Measurements from ENCODE around the gene FGFRL1.

Gene FGFRL1

DNA sequence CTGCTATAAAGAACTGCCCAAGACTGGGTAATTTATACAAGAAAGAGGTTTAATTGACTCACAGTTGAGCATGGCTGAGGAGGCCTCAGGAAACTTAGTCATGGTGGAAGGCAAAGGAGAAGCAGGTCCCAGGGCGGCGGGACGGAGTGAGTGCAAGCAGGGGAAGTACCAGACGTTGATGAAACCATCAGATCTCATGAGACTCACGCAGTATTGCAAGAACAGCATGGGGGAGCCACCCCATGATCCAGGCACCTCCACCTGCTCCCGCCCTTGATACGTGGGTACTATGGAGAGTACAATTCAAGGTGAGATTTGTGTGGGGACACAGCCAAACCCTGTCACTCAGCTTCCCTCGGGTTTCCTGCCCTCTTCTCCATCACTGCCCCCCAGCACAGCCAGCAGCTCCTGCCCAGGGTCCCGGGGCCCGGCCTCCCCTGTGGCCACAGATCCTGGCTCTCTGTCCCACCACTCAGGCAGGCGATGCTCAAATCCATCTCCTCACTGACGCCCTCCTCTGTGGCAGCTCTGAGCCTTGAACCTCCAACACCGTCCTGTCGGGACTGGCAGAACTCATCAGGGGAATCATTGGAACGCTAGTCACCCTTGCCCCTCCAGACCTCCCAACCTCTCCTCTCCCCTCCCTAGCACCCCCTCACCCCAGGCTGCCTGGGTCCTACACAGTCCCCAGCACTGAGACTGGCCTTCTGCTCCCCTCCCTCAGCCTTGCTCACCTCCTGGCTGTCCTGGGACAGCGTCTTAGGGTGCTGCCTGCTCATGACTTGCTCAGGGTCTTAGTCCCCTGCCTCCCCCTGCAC lies 37.6 kb downstream of the FGFRL1 start:
- in situ Hi-C loops (cut with HindIII; ENCODE audit: low sequenced_read_pairs), result no loop called here

DNA sequence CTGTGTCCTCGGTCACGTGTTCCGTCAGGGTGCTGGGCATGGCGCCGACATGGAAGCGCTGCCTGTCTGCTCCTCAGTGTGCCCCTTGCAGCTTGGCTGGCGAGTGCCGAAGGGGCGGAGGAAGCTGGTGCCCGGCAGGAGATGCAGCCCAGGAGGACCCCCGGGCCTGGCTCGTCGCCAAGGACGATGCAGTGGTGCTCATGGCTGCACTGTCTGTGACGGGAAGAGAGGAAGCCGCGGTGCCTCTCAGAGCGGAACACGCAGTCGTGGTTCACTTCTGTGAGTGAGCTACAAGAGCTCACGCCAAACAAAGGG lies 38.1 kb downstream of the FGFRL1 start:
- in situ Hi-C loops (cut with HindIII; ENCODE audit: low sequenced_read_pairs), result no loop called here

DNA sequence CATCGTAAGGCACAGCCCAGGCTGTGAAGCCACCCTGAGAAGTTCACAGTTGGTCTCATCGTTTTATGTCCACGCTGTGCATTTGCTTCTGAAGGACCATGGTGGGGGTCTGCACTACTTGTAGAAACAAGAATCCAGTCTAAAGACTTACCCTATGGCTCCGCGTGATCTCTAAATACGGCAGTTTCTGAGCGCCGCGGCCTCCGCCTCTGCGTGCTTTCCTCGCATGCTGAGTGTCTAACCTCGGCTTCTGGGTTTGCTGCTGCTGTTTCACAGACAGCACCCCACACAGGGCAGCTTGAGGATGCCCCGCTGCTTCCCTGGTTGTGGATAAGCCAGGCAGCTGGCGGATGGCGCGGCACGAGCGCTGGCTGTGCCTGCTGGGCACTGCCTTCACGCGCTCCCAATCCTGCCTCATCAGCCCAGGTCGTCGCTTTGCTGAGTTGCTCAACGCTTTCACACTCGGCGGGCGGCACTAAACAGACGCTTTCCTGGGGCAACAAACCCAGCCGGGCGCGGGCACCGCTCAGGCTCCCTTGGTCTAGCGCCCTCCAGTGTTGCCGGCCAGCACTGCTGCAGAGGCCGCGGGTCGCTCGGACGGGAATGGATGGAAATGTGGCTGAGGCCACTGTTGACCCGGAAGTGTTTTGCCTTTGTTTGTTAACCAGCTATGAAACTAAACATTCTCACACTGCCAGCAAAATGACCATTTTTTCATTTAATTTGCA lies 39.2 kb downstream of the FGFRL1 start:
- in situ Hi-C loops (cut with HindIII; ENCODE audit: low sequenced_read_pairs), result loop anchor here (10.0 kb wide), 1 partner anchor 76 kb away; the partner anchor contains the start of gene DGKQ

DNA sequence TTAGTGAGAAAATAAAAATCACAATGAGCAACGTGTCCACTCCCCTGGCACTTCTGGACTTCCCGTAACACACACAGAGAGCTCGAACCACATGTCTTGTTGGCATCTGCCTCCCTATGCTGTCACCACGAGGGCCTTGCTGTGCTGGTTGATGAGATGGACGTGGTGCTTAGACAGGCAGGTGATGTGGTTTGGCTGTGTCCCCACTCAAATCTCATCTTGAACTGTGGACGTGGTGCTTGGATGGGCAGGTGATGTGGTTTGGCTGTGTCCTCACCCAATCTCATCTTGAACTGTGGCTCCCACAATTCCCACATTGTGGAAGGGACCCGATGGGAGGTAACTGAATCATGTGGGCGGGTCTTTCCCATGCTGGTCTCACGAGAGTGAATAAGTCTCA lies 40.0 kb downstream of the FGFRL1 start:
- in situ Hi-C loops (cut with HindIII; ENCODE audit: low sequenced_read_pairs), result loop anchor here (10.0 kb wide), 1 partner anchor 77 kb away; the partner anchor contains the start of gene DGKQ

DNA sequence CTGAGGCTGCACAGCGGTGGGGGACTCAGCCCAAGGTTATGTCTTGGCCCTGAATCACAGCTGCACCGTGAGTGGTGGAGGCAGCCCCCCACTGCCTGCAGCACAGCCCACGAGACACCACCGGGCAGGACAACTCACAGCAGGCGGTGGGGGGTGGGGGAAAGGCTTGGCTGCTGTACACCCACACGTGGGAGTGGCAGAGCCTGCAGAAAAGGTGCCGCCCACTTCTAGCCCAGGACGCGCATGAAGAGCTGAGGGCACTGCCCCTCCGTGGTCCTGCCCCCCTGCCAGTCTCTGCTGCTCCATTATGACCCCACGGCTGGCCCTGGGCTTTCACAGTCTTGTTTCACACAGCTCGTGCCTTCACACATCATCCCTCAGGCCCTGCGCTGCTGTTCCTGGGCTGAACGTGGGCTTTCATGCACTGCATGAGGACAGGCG lies 40.8 kb downstream of the FGFRL1 start:
- in situ Hi-C loops (cut with HindIII; ENCODE audit: low sequenced_read_pairs), result loop anchor here (10.0 kb wide), 1 partner anchor 77 kb away; the partner anchor contains the start of gene DGKQ

DNA sequence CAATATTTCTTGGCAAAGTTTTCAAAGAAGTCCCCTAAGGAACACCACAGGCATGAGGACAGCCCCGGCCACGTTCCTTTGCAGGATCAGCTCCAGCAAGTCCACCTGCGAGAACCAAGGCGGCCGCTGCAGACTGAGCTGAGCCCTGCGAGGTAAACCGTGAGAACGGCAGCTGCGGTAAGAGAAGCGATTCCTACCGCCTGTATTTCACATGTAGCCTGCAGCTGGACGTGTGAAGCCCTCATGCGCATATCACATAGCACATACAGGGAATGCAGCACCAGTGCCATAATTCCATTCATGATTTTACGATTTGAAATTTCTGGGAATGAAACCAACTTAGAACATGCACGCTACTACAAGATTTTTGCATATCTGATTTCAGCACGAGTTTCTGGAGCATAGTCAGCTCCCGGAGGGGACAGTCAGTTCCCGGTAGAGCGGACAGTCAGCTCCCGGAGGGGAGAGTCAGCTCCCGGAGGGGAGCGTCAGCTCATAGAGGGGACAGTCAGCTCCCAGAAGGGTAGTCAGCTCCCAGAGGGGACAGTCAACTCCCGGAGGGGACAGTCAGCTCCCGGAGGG lies 41.7 kb downstream of the FGFRL1 start:
- in situ Hi-C loops (cut with HindIII; ENCODE audit: low sequenced_read_pairs), result loop anchor here (10.0 kb wide), 1 partner anchor 78 kb away; the partner anchor contains the start of gene DGKQ

DNA sequence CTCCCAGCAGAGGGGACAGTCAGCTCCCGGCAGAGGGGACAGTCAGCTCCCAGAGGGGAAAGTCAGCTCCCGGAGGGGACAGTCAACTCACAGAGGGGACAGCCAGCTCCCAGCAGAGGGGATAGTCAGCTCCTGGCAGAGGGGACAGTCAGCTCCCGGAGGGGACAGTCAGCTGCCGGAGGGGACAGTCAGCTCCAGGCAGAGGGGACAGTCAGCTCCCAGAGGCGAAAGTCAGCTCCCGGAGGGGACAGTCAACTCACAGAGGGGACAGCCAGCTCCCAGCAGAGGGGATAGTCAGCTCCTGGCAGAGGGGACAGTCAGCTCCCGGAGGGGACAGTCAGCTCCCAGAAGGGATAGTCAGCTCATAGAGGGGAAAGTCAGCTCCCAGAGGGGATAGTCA lies 42.5 kb downstream of the FGFRL1 start:
- in situ Hi-C loops (cut with HindIII; ENCODE audit: low sequenced_read_pairs), result loop anchor here (10.0 kb wide), 1 partner anchor 79 kb away; the partner anchor contains the start of gene DGKQ

DNA sequence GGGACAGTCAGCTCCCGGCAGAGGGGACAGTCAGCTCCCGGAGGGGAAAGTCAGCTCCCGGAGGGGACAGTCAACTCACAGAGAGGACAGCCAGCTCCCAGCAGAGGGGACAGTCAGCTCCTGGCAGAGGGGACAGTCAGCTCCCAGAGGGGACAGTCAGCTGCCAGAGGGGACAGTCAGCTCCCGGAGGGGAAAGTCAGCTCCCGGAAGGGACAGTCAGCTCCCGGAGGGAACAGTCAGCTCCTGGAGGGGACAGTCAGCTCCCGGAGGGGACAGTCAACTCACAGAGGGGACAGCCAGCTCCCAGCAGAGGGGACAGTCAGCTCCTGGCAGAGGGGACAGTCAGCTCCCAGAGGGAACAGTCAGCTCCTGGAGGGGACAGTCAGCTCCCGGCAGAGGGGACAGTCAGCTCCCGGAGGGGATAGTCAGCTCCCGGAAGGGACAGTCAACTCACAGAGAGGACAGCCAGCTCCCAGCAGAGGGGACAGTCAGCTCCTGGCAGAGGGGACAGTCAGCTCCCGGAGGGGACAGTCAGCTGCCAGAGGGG lies 43.3 kb downstream of the FGFRL1 start:
- in situ Hi-C loops (cut with HindIII; ENCODE audit: low sequenced_read_pairs), result loop anchor here (10.0 kb wide), 1 partner anchor 80 kb away; the partner anchor contains the start of gene DGKQ

DNA sequence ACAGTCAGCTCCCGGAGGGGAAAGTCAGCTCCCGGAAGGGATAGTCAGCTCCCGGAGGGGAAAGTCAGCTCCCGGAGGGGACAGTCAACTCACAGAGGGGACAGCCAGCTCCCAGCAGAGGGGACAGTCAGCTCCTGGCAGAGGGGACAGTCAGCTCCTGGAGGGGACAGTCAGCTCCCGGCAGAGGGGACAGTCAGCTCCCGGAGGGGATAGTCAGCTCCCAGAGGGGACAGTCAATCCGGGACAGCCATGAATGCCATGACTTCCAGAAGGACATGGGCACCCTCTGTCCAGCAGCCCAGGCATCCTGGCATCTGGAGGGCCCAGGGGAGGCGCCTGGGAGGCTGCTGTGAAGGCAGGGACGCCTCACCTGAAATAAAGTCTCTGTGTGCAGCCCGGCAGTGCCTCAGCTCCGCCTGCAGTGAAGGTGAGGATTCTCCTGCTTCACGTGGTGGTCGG lies 43.8 kb downstream of the FGFRL1 start:
- in situ Hi-C loops (cut with HindIII; ENCODE audit: low sequenced_read_pairs), result loop anchor here (10.0 kb wide), 1 partner anchor 80 kb away; the partner anchor contains the start of gene DGKQ

DNA sequence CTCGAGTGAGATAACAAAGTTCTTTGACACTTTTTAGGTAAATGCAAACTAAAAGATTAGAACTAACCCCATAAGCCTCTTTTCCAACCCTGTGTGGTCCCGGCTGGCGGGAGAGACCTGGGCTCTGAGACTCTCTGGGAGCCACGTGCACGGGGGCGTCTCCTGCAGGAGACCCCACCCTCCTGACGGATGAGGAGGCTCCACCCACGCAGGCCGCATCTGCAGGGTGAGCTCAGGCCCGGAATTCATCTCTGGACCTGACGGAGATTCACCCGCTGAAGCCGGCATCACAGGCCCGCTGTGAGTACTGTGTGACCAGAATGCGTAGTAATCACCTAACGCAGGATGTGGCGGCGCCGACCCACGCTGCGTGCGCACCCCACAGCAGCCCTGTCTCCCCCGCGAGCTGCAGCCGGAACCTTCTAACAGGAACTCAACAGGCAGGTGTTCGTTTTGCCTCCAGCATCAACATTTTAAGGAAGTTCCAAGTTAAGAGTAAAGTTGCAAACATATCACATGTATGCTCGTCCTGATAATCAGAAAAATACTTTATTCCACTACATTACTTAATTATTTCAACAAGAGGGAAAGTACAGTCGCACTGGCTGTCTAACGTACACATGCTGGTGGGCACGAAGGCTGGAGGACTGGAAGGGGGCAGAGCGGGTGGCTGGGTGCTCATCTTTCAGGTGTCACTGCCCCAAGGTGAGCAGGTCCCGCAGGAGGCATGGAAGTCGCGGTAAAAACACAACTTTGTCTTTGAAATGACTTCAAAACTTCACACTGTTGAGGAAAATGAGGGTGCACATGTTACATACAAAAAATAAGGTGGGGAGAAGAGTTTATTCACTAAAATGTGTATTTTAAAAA lies 44.5 kb downstream of the FGFRL1 start:
- in situ Hi-C loops (cut with HindIII; ENCODE audit: low sequenced_read_pairs), result loop anchor here (10.0 kb wide), 1 partner anchor 81 kb away; the partner anchor contains the start of gene DGKQ

DNA sequence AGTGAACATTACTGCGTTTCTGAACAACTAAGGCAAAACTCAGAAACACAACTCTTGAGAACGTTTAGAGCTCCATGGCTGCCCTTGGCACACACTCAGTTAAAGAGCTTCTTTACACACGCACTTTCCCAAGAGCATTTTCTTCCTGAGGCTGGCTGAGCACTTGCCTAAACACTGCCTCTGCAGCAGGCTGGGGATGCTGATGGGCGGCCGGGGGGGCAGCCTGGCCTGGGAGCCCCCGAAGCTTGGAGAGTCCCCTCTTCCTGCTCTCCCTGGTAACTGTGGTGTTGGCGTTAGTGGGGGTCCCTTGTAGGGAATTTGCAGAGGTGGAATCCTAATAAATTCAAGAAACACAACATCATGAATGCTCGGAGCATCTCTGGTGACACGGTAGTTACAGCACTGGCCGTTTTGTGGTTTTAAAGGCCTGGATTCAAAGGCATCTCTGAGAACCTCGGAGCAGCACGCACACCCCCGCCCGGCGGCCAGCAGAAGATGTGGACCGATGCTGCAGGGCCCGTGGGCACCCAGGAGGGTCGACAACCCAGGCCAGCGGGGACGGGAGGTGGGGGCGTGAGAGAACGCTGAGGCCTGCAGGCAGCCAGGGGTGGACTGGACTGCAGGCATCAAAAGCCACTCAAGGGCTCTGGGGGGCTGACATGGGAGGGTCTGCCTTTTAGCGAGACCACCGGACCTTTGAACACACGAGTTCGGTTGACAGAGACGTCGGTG lies 45.4 kb downstream of the FGFRL1 start:
- in situ Hi-C loops (cut with HindIII; ENCODE audit: low sequenced_read_pairs), result loop anchor here (10.0 kb wide), 1 partner anchor 82 kb away; the partner anchor contains the start of gene DGKQ

DNA sequence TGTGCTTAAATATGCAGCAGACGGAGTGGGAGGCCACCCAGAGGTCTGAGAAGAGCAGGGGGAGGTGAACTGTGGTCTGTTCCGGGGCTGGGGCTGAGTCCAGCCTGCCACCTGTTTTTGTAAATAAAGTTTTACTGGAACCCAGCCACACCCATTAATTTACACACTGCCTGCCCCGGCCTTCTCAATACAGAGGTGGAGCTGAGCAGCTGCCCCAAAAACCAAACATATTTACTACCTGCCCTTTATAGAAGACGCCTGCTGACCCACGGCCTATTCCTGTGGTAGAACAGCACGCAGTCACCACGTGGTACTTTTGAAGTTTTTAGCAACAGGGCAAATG lies 45.9 kb downstream of the FGFRL1 start:
- in situ Hi-C loops (cut with HindIII; ENCODE audit: low sequenced_read_pairs), result loop anchor here (10.0 kb wide), 1 partner anchor 83 kb away; the partner anchor contains the start of gene DGKQ

DNA sequence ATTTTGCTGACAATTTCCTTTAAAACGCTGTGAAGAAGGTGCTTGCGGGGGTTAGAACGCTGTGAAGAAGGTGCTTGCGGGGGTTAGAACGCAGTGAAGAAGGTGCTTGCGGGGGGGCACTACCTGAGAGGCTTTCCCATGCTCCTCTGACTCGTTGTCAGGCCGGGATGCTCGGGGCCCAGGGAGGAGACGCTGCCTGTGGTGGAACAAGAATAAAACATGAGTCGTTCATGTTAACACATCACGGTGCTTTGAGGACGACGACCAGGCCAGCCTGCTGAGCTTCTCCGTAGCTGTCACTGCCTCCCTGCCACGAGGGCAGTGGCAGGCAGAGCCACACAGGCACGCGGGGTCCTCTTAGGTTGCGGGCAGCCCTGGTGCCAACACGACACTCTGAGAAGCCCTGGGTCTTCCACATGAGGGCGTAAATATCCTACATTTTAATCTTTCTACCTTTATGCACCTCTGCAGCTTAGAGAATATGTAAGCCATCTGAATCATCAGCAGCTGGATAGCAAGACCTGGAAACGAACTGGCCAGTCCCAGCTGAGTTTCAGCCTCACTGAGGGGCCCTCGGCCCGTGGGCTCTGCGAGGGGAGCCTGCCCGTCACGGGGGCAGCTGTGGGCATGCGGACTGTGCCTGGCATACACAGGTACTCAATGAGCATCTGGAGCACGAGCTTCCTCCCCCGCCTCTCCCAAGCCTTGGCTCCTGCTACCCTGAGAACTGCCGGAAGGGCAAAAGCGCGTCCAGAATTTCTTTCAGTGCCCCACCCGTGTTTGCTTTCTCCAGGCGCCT lies 47.0 kb downstream of the FGFRL1 start:
- in situ Hi-C loops (cut with HindIII; ENCODE audit: low sequenced_read_pairs), result loop anchor here (10.0 kb wide), 1 partner anchor 84 kb away; the partner anchor contains the start of gene DGKQ

DNA sequence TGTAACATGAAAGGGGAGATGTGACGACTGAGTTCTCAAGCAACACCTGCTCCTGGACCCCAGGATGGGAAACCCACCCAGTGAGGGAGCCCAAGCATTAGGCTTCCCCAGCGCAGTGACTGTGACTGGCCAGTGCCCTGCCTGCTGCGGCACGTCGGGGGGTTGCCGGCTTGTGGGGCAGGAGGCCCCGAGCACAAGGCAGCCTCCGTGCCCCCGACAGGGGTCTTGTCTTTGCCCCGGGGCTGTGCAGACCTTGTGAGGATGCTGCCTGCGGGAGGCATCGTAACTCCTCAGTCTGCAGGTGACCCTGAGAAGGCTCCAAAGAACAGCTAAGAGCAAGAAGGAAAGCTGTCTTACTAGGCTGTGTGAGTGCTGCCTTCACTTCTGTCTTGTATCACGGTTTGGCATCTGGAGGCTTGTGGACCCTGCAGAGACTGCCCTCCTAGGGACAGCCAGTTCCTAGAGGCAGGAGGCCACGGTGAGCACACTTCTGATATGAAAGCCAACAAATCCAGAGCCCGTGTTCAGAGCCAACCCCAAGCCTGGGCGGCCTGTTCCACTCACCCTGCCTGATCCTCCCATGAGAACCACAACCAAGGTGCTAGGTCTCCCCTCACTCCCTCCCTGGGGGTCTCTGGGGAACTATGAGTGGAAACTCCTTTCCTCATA lies 47.7 kb downstream of the FGFRL1 start:
- in situ Hi-C loops (cut with HindIII; ENCODE audit: low sequenced_read_pairs), result loop anchor here (10.0 kb wide), 1 partner anchor 84 kb away; the partner anchor contains the start of gene DGKQ

DNA sequence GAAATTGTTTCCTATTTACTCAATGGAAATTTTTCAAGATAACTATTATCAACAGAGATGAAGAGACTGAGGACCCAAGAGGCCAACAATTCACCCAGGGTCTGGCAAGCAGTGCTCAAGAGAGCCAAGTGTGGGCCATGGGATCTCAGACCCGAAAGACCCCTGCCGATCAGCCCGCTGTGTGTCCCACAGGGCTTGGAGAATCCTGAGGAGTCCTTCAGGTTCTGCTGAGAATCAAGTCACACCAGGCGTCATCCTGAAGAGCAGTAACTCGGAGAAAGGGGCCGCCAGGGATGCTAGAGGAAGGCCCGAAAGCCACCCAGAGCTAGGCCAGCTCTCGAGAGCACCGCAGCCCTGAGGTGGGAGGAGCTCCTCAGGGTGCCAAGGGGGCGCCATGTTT lies 48.7 kb downstream of the FGFRL1 start:
- in situ Hi-C loops (cut with HindIII; ENCODE audit: low sequenced_read_pairs), result no loop called here

DNA sequence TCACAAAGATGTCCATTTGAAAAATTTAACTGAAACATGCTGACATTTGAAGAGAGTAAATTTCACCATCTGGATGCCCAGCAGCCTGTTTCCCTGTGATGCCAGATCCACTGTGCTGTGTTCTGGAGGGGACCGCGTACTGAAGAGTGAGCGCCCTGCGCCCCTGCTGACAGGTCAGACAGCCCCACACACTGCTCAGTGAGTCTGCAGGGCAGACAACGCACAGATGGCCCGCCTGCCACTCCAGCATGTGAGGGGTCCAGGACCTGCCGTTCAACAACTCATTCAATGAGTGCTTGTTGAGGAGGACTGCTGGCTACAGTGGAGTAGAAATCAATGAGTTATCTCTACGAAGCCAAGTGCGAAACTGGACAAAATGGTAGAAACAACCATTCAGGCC lies 49.2 kb downstream of the FGFRL1 start:
- in situ Hi-C loops (cut with HindIII; ENCODE audit: low sequenced_read_pairs), result no loop called here

DNA sequence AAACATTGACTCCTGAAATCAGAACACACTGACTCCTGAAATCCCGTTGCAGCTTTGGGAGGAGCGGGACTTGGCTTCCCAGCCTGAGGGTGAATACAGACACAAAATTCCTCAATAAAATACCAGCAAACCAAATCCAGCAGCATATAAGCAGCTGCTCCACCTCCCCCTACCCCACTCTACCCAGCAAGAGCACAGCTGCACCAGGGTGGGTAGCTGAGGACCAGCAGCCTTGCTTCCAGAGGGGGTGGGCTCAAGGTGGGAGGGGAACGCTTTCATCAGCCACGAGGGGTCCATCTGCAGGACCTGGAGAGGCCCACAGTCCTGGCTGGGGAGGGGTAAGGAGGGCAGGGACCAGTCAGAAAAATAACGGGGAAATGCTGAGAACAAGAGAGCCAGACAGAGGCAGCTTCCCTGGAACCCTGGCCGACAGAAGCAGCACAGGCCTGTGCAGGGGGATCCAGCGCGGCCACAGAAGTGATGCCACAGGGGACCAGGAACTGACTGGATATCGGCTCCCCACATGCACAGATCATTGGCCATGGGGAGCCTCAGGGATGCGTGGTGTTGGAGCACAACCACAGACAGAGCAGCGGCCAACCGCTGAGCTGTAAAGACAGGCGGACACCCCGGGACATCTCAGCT lies 49.8 kb downstream of the FGFRL1 start:
- in situ Hi-C loops (cut with HindIII; ENCODE audit: low sequenced_read_pairs), result no loop called here

Measured in DLD1 (cell line).